ENCODE results near the gene TMIGD3. TPM values are rescaled to one million over a fixed set of nuclear protein-coding genes. Genes with fewer than 3 reads are reported as not detected.
"Not testable (repeated sequence)": the region's sequence is repeated elsewhere in the genome, so short reads cannot be mapped to it uniquely, and the experiment has no call there.

Gene TMIGD3
- not detected for polyA plus RNA-seq (2013, experiment 1 of 2; ENCODE audit: insufficient read length)
- polyA plus RNA-seq (2013, experiment 2 of 2; ENCODE audit: insufficient read length) = not detected

DNA sequence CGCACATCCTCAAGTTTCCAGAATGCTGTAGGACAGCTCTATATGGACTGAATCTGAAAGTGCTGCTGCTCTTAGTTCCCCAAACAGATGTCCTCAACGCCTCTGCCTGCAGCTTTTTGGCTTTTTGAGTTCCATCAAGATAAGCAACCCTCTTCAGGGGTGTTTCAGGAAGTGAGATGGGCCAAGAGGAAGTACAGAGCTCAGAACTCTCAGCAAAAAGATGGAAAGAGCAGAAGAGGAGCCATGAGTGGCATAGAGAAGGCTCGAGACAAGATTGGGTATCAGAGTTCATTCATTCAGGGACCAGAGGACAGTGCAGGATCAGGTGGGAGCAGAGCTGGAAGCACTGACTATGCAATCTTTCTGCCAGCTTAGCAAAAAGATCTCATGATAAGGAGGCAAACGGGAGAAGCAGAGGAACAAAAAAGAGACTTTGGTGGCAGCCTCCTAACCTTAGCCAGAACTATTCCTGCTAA, at the start of gene TMIGD3, which contains the start of gene ADORA3:
TSS of gene TMIGD3 (minus strand) at position 49 of the 476 bp plus-strand sequence. CDS start 279 bp downstream, outside the sequence.
TSS of gene ADORA3 (minus strand) at position 49 of the 476 bp plus-strand sequence. CDS start 279 bp downstream, outside the sequence.
- DNase-seq = no peak

DNA sequence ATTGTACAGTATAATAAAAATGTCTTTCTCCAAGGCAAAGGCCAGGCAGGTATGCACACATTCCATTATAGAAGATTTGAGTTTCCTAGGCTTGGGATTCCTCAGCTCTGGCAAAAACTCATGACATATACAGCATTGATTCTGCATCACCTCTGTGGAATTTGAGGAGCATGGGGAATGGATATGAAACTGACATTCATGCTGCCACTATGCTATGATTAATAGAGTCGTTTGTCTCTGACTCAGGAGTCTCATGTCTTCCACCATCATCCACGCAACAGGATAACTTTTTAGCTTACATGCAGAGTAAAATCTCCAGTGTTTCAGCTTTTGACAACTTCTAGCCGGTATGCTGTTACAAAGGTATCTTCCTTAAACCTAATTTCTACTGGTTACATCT, 49.8 kb upstream of the TMIGD3 start:
- peak; percentile 81 for DNase-seq

DNA sequence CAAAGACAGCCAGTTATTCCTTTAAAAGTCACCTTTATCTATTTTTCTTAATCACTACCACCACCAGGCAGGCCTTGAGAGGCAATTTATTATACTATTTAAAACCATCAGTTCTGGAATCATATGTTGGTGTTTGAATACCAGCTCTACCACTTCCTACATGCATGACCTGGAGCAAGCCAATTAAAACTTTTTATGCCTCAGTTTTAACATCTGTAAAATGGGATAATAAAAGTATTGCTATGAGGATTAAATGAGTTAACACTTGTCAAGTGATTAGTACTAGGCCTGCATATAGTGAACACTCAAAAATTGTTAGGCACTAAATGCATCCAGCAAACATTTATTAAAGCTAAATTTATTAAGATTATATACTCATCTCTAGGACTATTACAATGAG, 49.2 kb upstream of the TMIGD3 start:
- DNase-seq = no peak

DNA sequence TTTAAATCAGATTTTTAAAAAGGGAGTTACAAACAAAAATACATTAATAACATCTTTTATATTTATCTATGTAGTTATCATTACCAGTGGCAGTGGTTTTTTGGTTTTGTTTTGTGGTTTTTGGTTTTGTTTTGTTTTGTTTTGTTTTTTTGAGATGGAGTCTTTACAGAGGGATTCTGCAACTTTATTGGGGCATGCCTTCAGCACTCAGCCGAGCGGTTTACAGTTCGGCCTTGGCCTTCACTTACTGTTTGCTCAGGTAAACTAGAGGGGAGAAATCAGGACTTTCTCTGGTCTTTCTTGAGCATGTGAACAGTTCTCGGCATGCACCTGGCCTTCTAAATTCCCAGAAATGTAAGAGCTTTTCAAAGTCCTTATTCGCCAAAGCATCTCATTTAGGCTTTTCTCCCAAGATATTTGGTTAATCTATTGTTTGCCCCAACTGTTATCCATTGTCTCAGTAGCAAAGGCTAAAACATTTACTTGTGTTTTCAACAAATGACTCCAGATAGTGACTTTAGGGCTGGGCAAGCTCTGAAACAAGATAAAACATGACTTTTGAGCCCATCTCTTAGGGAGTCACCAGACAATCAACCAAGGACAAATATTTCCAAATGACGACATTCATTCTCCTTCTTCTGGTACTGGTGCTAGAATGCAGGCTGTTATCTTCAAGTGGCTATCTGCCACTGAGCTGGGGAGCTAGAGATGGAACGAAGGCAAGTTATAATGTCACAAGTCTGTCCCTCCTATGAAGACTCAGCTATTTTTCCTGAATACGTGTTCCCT, 48.4 kb upstream of the TMIGD3 start:
- DNase-seq = no peak

DNA sequence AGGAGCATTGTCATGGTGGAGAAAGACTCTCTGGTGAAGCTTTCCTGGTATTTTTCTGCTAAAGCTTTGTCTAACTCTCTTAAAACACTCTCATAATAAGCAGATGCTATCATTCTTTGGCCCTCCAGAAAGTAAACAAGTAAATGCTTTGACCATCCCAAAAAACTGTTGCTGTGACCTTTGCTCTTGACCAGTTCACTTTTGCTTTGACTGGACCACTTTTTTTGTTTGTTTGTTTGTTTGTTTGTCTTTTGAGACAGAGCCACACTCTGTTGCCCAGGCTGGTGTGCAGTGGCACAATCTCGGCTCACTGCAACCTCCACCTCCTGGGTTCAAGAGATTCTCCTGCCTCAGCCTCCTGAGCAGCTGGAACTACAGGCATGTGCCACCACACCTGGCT, 44.4 kb upstream of the TMIGD3 start:
- DNase-seq = not testable (repeated sequence)

DNA sequence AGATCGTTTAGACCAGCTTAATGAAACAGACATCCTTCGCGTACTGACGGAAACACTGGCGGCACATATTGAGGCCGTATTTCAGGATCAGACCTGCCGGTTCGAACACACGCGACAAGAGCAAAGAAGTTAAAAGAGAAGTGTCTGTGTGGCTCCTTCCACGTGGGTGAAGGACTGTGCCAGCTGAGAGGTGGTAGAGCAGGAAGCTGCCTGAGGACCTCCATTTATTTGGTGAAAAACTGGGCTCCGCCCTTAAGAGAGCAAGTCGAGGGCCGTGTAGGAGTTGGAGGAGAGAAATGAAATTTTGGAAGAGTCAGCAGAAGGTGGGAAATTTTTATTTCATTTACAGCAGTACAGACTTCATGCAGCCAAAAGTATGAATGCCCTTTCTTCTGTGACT, 38.8 kb upstream of the TMIGD3 start:
- no peak for DNase-seq

DNA sequence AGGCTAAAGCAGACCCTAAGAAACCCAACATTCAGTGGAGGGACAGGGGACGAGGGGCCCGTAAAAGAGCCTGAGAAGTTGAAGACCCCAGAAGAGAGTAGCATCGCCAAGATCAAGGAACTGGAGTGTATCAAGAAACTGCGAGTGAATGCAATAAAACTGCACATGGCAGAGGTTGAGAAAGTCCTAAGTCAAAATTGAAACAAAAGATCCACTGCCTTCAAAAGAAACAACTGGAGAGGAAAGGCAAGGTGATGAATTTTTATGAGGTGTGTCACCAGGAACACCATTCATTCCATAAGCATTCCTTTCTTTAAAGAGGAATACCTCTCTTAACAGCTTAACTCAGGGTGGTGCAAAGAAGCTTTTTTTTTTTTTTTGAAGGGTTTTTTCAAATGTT, 38.3 kb upstream of the TMIGD3 start:
- DNase-seq = peak; percentile 38

DNA sequence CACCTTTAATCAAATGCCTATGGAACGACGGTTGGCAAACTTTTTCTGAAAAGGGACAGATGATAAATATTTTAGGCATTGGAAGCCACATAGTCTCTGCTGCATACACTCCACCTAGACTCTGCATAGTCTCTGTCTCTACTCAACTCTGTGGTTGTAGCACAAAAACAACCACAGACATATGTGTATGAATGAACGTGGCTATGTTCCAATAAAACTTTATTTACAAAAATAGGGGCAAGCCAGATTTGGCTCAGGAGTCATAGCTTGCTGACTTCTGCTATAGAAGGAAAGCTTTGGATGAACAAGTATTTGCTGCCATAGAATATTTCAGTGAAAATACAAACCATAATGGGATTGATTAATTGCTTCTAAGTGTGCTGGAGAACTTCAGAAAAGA, 37.5 kb upstream of the TMIGD3 start:
- DNase-seq = no peak

DNA sequence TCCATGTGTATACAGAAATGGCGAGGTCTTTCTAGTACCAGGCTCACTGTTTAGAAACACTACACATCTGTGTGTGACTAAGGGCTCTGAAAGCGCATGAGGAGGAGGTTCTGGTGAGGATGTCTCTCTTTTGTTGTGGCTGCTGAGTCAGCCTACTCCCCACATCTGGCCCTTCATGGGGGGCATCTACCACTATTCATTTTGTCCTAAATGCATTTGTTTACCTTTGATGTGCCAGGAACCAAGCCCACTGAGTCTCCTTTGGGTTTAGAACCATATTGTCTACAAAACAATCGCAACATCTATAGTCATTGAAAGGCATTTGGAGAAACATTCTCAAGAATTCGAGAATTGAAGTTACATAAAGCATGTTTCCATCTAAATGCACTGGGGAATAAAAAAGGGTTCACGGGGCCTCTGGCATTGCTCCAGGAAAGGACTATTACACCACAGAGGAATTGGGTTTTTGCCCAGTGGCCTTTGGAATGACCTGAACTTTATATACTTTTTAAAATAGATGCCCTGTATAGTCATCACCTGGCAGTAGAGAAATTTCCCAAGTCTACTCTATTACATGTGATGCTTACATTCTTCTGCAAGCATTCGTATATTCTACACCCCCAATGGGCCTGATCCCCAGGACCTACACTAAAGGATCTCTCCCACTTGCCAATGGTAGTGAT, 35.1 kb upstream of the TMIGD3 start:
- DNase-seq = peak; percentile 63

DNA sequence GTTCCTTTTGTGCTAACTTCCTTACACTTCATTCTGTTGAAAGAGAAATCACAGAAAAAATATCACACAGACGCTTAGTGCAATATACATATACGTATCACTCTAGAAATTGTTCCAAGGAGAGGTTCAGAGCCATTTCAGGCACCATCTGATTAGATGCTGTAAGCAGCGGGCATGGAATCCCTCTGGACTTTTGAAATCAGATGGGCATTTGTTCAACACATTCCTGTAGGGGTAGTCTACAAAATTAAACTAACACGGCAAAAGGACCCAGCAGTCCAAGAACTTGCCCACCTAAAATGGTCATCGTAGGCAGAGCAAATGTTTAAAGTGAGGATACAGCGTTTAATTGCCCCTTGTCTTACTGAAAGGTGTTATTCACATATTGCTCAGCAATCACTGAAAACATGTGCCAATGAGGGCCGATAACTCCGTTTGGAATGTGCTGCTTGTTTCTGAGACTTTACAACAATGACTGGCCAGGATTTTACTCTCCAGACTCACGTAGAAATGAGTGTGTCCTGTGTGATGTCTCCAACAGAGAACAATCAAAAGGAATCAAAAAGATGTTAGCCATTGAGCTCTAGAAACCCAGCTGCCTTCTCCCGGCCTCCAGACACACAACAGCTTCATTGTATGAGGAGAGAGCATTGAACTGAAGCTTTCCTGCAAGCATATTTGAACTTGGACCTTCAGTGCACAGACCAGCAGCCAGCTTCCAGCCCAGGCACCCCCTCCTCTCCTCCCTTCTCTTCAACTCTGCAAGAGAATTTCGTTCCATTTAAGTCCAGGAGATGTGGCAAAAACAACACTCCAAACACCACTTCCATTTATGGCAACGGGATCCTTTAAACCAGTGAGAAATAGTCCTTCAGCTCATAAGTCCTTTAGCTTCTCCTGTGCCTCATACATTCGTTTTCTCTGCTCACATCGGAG, 32.1 kb upstream of the TMIGD3 start:
- DNase-seq = no peak

DNA sequence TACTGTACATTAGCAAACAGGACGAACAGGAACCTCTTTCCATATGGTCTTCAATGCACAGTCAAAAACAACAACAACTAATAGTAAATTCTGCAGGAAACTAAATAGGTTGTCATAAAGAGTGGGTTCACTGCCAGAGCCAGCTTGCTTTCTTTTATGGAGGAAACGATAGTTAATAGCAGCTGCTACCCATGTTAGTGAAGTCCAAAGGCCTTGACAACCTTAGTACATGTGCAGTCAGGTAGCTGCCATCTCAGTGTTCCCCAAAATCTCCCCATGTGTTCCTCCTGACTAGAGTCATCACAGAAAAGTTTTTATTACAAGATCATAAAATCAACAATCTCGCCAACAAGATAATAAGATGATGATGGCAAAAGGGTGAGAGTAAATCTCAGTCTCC, 16.6 kb upstream of the TMIGD3 start:
- DNase-seq = no peak

DNA sequence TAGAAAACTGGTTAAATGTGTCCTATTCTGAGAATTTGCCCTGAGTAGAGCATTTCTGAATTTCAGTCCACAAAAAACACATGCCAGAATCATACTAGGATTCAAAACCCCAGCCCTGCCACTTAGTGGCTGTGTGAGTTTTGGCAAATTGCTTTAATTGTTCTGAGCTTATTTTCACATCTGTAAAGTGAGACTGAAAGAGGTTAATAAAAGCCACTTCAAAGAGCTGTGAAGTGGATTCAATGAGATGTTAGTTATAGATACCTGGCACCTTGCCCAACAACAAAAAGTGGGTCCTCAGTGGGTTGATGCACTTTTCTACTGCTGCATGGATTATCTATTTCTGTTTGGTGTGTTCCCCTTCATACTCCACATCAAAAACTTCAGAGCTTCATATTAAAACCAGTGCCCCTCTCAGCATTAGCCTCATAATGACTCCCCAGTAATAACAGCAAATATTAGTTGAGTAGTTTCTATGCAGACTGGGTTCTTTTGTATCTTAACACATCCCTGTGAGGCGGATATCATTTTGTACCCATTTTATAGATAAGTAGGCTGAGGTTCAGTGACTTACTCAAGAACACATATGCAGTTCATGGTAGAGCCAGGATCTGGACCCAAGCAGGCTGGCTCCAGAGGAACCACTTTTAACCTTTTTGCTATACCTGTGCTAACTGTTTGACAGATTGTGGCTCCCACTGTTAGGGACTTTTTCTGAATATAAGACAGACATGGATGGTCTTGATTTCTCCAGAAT, 14.2 kb upstream of the TMIGD3 start:
- DNase-seq = no peak

DNA sequence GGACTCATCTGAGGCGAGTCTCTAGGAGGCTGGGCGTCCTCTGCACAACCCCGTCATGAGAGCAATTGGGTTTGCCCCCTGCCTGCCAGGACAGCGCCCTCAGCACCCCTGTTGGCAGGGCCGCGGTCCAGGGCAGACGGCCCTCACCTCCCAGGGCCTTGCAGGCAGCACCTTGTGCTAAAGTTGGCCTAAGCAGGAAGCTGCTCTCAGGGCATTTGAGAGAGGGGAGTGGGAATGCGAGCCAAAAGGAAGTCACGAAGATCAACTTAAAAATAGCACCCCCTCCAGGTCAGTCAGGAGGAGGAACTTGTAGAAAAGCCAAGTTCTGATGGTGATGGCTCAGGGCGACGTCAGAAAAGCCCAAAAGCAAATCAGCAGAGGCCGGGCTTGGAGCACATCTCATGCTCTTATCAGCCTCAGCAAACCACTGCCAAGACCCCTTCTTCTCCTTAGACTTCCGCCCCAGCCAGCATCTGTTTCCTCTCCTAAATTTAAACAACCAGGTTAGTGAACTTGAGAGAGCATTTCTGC, 12.6 kb upstream of the TMIGD3 start:
- DNase-seq = peak; percentile 44

DNA sequence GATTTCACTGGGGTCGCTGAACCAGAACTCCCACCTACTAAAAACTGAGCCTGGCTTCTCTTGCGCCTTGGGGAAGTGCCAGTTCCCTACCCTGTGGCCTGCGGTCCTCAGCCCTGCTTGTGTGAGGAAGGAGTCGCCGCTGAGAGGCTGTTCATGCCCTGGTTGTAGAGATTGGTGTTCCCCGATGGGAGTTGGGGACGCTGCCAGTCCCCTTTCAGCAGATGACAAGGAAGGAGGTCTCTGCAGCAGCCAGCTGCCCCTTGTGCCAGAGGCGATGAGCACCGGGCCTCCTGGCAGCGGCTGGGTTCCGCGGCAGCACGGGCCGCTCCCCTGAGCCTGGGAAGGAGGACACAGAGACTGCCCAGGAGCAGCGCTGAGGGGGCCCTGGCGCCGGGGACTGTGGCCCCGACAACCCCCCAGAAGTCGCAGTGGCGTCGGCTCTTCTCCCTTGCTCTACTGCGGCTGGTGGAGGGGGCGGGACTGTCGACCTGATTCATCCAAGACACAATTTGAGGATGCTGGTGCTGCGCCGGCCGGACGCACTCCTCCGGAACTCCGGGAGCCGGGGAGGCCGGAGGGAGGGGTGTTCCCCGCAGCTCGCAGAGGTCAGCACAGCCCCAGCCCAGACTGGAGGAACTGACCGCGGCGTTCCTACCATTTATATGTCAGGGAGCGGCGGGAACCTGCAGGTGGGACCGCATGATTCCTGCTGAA, 12.0 kb upstream of the TMIGD3 start:
- DNase-seq = no peak

DNA sequence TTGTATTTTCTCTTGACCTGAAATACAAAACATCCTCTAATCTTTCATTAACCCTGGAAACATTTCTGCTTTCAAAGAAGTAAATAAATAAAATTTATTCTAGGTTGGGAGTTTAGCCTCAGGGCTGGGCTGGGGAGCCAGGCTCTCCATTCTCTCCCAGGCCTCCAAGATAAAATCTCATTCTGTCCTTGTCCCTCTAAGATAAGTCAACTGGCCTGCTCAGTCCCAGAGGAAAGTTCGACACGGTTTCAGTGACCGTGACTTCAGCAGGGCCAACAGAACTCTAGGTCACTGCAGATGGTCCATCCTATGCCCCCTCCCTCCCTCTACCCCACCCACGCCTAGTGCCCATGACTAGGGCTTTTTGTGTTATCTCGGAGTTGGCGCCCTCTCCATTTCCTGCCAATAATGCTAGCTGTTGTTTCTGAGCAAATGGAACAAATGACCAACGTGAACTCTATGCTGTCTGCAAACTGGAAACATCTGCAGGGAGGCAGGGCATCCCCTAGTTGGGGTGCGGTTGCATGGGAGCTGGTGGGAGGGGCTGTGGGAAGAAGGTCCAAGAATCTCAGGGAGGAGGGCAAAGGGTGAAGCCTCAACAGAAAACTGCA, 10.1 kb upstream of the TMIGD3 start:
- no peak for DNase-seq

DNA sequence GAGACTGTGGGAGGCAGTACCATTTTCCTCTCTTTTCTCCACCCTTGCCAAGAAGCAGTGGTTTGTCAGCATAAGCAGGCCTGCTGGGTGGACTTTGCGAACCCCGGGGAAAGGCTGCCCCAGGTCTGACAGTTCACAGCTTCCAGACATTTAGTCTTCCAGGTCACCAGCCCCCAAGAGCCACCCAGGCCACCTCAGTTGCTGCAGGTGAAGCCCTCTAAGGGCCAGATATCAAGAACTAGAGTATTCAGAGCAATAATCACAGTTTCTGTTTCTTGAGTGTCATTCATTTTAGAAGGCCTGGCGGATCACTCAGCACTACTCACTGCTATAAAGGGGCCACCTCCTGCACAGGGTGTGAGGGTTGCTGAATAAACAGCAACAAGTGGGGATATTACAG, 9.5 kb upstream of the TMIGD3 start:
- DNase-seq = no peak

DNA sequence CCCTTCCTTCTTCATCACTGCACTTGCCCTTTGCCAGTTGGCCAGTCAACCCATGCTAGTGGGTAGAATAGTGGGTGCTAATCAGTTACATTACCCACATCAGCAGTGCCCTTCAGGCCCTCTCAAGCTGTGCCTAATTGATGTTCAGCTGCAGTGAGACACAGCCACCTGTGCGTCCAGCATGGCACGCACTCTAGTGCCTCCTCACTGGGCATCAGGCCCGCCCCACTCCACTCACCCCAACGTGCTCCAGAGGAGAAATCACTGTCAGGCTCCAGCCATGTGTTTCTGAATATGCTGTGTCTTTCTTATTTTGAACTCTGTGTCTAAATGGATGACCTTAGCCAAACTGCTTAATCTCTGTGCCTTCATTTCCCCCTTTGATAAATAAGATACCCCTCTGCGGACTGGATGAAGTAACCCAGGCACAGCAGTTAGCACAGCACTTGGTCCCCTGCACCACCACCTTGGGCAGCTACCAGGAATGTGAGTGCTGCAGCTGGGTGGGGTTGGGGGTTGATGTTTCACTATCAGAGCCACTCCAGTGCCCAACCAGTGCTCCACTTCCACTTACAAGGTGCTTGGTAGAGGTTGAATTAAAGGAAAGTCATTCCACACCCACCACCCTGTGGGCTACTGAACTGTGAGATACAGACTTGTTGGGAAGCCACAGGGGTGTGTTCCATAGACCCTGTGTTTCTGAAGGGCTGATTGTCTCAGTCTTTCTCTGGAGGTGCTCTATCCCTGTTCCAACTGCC, 8.9 kb upstream of the TMIGD3 start:
- no peak for DNase-seq

DNA sequence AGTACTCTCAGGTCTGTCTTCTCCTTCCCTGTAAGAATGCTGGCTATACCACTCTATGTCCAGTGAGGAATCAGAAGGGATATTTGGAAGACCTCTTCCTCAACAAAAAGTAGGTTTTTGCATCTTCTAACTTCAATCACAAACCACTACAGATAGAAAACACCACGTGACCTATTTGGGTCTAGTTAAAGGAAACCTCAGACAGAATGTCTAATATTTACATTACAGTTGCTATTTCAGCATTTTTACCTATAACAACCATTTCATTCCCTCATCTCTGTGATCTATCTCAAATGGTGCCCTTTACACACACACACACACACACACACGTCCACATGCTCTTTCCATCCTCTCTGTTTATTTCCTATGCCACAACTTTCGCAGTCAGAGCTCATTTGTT, 7.9 kb upstream of the TMIGD3 start:
- no peak for DNase-seq

DNA sequence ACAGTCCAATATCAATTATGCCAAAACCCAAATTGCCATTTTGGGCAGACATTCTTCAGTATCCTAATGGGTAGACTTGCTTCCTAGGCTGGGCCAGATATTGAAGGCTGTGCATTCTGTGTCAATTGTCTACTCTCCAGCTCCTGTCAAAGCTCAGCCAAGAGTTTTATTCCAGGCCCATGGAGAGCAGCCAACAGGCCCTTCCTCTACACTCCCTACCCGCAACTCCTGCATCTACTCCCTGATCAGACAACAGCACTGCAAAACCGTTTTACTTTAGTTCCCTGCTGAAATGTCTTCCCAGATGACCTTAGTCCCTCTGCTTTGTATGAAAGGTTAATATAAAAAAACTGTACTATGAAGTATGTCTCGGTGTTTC, 6.6 kb upstream of the TMIGD3 start:
- no peak for DNase-seq
